Lung microvascular endothelial cell (primary cell): ENCODE results near the gene CALCOCO1. TPM values are rescaled to one million over a fixed set of nuclear protein-coding genes. Genes with fewer than 3 reads are reported as not detected.
"Not testable (repeated sequence)": the region's sequence is repeated elsewhere in the genome, so short reads cannot be mapped to it uniquely, and the experiment has no call there.

ENCODE experiments used
- DNase-seq, 2 donors: peaks; one replicate each; pipeline versions ENCODE4 v3.0.0 to v3.0.0-alpha.2; 2010; ENCODE audit warnings: low read depth in 2 of 2
- total RNA-seq: library from RNA; depleted of rRNA; stranded (reverse); fragments of >200 nt; gene quantifications from 2 replicates; pipeline ENCODE4 v1.2.1, GENCODE V29; 2014

The CALCOCO1 gene
- total RNA-seq, 1 donor from 2014 or later = 77.8 TPM

DNA sequence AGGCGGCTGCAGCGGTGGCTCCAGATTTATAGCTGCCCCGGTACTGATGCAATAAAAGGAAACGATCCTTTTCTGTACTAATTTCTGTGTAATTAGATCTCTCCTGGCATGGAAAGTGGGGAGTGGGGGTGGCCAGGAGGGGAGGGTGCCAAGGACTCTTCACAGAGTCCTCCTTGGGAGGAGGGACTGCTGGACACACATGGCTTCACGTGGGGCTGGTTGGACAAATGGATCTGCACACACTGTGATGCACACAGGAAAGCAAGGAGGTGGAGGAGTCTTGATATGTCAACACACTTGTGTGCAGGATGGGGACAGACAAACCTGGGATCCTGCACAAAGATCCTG lies 27.6 kb downstream of the CALCOCO1 start:
- DNase-seq = no peak

- no peak for DNase-seq
Observed at GRCh38 chr12:53698948-53699677, 28.1 kb downstream of the CALCOCO1 start.

DNA sequence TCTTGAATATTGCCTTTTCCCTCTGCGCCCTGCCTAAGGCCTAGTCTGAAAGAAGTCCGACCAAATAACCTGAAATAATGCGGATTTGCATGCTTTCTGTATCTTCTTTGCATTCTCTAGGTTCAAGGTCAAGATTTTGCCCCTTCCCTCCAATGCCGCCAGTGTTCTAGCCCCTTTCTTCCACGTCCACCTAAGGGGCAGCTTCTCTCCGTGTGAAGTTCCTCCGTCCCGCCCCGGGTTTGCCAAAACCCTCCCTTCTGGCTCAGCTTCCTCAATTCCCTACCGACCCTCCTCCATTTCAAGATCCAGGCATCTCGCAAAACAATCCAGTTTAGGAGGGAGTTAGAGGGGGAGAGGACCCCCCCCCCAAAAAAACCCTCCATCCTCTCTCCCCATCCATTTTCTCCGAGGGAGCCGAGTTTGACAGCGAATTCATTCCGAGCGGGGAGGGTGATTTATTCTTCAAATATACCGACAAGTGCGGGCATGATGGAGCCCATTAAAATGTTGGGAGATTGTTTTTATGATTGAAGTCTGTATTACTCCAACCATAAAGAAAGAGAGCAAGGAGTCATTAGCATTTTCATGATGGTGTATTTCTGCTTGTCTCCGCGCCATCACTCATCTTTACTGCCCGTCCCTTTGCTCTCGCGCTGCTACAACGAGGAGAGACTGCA lies 30.5 kb downstream of the CALCOCO1 start:
- DNase-seq = no peak

GRCh38 chr12:53696285-53696654 lies 31.0 kb downstream of the CALCOCO1 start:
- DNase-seq = peak; percentile 93 to 94

- DNase-seq = peak; percentile 41 to 77
Observed at GRCh38 chr12:53695152-53696145, 31.8 kb downstream of the CALCOCO1 start.

DNA sequence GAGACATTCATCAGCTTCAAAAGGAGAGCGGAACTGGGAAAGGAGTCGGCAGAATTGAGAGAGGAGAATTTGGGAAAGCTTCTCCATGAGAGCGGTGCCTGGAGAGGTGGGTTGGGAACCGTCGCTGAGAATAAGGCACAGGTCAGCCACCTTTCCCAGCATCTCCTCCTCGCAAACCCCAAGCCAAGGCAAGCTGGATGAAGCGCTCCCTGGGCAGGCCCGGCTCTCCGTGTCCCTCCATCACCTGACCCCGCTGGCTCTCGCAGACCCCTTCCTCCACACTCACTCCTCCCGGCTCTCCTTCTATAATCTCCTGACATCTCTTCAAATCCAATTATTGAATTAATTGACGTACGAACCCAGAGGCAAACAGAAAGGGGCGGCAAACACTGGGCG lies 32.5 kb downstream of the CALCOCO1 start:
- no peak for DNase-seq

GRCh38 chr12:53688134-53688533 lies 39.1 kb downstream of the CALCOCO1 start:
- no peak for DNase-seq

- no peak for DNase-seq
Observed at GRCh38 chr12:53686436-53686835, 40.8 kb downstream of the CALCOCO1 start.

- no peak for DNase-seq
Observed at GRCh38 chr12:53684654-53685220, 42.5 kb downstream of the CALCOCO1 start.

GRCh38 chr12:53683983-53684382 lies 43.3 kb downstream of the CALCOCO1 start:
- no peak for DNase-seq

DNA sequence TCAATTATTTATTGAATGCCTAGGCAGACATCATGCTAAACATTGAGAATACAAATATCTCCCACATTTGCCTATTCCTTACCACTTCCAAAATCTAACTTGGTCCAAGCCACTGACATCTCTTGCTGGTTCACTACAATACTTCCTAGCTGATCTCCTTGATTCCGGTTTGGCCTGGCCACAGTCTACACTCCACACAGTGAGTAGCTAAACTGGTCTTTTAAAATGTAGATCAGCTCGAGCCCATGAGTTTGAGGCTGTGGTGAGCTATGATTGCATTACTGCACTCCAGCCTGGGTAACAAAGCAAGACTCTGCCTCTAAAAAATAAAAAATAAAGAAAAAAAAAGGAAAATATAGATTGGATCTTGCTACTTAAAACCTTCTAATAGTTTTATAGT lies 43.8 kb downstream of the CALCOCO1 start:
- DNase-seq = no peak

GRCh38 chr12:53680061-53680460 lies 47.2 kb downstream of the CALCOCO1 start:
- not testable (repeated sequence) for DNase-seq

DNA sequence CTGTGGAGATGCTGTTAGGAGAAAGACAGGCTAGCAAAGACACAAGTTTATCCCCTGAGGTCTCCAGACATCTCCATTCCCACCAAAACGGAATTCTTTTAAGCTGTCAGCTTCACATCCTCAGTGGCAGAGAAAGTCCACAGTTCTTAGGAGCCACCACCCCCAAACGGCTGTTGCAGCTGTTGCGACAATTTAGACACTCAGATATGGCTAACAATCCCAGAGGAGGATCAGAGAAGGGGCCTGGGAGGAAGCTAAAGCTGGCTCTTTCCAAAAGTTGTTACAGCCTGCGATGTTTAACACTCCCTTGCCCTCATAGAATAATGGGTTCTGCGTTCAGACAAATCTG lies 49.5 kb downstream of the CALCOCO1 start:
- no peak for DNase-seq

- no peak for DNase-seq
Observed at GRCh38 chr12:53677016-53677799, 50.0 kb downstream of the CALCOCO1 start.

- no peak for DNase-seq
Observed at GRCh38 chr12:53676656-53677015, 50.6 kb downstream of the CALCOCO1 start.

- DNase-seq = peak; percentile 100
Observed at GRCh38 chr12:53675701-53676607, 51.3 kb downstream of the CALCOCO1 start, which contains the start of gene ATP5MC2. ATP5MC2 (minus strand) TSS chr12:53676083; CDS start chr12:53672614, 3,469 bp downstream.

GRCh38 chr12:53674977-53675700 lies 52.1 kb downstream of the CALCOCO1 start:
- peak; percentile 11 to 26 for DNase-seq

- DNase-seq = no peak
Observed at GRCh38 chr12:53670971-53671370, 56.3 kb downstream of the CALCOCO1 start.

DNA sequence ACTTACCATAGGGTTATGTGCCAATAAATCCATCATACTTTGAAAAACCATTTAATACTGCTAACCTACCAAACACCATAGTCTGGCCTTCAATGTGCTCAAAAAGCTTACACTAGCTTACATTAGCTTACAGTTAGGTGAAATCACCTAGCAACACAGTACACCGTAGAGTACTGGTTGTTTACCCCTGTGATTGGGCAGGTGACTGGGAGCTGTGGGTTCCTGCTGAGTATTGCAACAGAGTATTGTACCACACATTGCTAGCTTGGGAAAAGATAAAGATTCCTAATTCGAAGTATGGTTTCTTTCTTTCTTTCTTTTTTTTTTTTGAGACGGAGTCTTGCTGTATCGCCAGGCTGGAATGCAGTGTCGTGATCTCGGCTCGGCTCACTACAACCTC lies 56.9 kb downstream of the CALCOCO1 start:
- DNase-seq = no peak
